WTC11 (cell line): ENCODE measurements around the gene F11R. TPM values are rescaled to one million over a fixed set of nuclear protein-coding genes. Genes with fewer than 3 reads are reported as not detected.
"Not testable (repeated sequence)": the region's sequence is repeated elsewhere in the genome, so short reads cannot be mapped to it uniquely, and the experiment has no call there.

Experiments
- ATAC-seq: fragments of 200-7000 bp; cut with Tn5 transposase; 2 replicates; pipeline ENCODE4 v1.10.0; 2021; ENCODE audit warnings: mild to moderate bottlenecking, moderate library complexity
- CTCF ChIA-PET: fragments of 300-600 bp; sonication (Branson Sonifier 250); formaldehyde crosslinking; loops from one replicate; lab custom pipeline; 2021; ENCODE audit warnings: antibody characterized with exemption; lab: Charles Lee
- POLR2A ChIA-PET: fragments of 350-600 bp; sonication (Branson Sonifier 250); formaldehyde crosslinking; loops from one replicate; lab custom pipeline; 2021; ENCODE audit warnings: antibody characterized with exemption; lab: Charles Lee
- DNase-seq: peaks from one replicate; pipeline ENCODE4 v3.0.0; 2021; ENCODE audit warnings: low spot score
- H3K27ac Mint-ChIP-seq: 2 replicates; pipeline ENCODE4 v1.8.0; 2021; ENCODE audit warnings: mixed read lengths
- H3K27me3 Mint-ChIP-seq: 2 replicates; pipeline ENCODE4 v1.8.0; 2021; ENCODE audit warnings: low read depth, mild to moderate bottlenecking, moderate library complexity, mixed read lengths
- H3K36me3 Mint-ChIP-seq: 2 replicates; pipeline ENCODE4 v1.8.0; 2021; ENCODE audit warnings: mixed read lengths
- H3K4me1 Mint-ChIP-seq: 2 replicates; pipeline ENCODE4 v1.8.0; 2022; ENCODE audit warnings: mixed read lengths
- H3K4me3 Mint-ChIP-seq: 2 replicates; pipeline ENCODE4 v1.8.0; 2021; ENCODE audit warnings: mild to moderate bottlenecking, moderate library complexity, mixed read lengths
- H3K9me3 Mint-ChIP-seq: 2 replicates; pipeline ENCODE4 v1.8.0; 2021; ENCODE audit warnings: mixed read lengths
- ATF1 ChIP-seq: sonication (generic); formaldehyde crosslinking; IDR thresholded peaks from 2 replicates; pipeline ENCODE4 v1.8.1; 2023; ENCODE audit warnings: mild to moderate bottlenecking, moderate library complexity, missing genetic modification reagents
- ATF3 ChIP-seq: sonication (generic); formaldehyde crosslinking; conservative IDR thresholded peaks from 2 replicates; pipeline ENCODE4 v1.8.1; 2022; ENCODE audit warnings: mild to moderate bottlenecking, missing genetic modification reagents
- ATF6 ChIP-seq: sonication (generic); formaldehyde crosslinking; IDR thresholded peaks from 2 replicates; pipeline ENCODE4 v1.8.1; 2023; ENCODE audit warnings: mild to moderate bottlenecking, missing genetic modification reagents
- CBFB ChIP-seq: sonication (generic); formaldehyde crosslinking; IDR thresholded peaks from 2 replicates; pipeline ENCODE4 v1.8.1; 2022; ENCODE audit warnings: mild to moderate bottlenecking, low read depth, missing genetic modification reagents
- IRF1 ChIP-seq: sonication (generic); formaldehyde crosslinking; IDR thresholded peaks from 2 replicates; pipeline ENCODE4 v1.8.0; 2023; ENCODE audit warnings: missing genetic modification reagents
- JAZF1 ChIP-seq: fragments of 250-450 bp; sonication (Bioruptor Pico); IDR thresholded peaks from 2 replicates; pipeline ENCODE4 v1.9.0; 2021; ENCODE audit warnings: moderate library complexity, mild to moderate bottlenecking, inconsistent platforms
- JUN ChIP-seq: sonication (generic); formaldehyde crosslinking; IDR thresholded peaks from 2 replicates; pipeline ENCODE4 v1.8.0; 2023; ENCODE audit warnings: mild to moderate bottlenecking, missing genetic modification reagents
- MLX ChIP-seq: sonication (generic); formaldehyde crosslinking; IDR thresholded peaks from 2 replicates; pipeline ENCODE4 v1.8.1; 2023; ENCODE audit warnings: mild to moderate bottlenecking, missing genetic modification reagents, moderate library complexity
- MXD4 ChIP-seq: fragments of 250-450 bp; sonication (Bioruptor Pico); IDR thresholded peaks from 2 replicates; pipeline ENCODE4 v1.8.0; 2021; ENCODE audit warnings: mild to moderate bottlenecking, moderate library complexity, borderline replicate concordance
- NFYB ChIP-seq: sonication (generic); formaldehyde crosslinking; conservative IDR thresholded peaks from 2 replicates; pipeline ENCODE4 v1.8.0; 2022; ENCODE audit warnings: low read depth, missing genetic modification reagents
- PRDM15 ChIP-seq: sonication (generic); formaldehyde crosslinking; IDR thresholded peaks from 2 replicates; pipeline ENCODE4 v1.8.0; 2022; ENCODE audit warnings: missing genetic modification reagents
- USF2 ChIP-seq: sonication (generic); formaldehyde crosslinking; IDR thresholded peaks from 2 replicates; pipeline ENCODE4 v1.8.1; 2023; ENCODE audit warnings: mild to moderate bottlenecking, missing genetic modification reagents, moderate library complexity
- ZNF138 ChIP-seq: sonication (generic); formaldehyde crosslinking; conservative IDR thresholded peaks from 2 replicates; pipeline ENCODE4 v1.8.1; 2022; ENCODE audit warnings: mild to moderate bottlenecking, moderate library complexity, missing genetic modification reagents
- ZNF232 ChIP-seq: sonication (generic); formaldehyde crosslinking; IDR thresholded peaks from 2 replicates; pipeline ENCODE4 v1.8.0; 2022; ENCODE audit warnings: mild to moderate bottlenecking, missing genetic modification reagents
- ZNF281 ChIP-seq: sonication (generic); formaldehyde crosslinking; IDR thresholded peaks from 2 replicates; pipeline ENCODE4 v1.8.0; 2023; ENCODE audit warnings: mild to moderate bottlenecking, missing genetic modification reagents
- ZNF317 ChIP-seq: sonication (generic); formaldehyde crosslinking; IDR thresholded peaks from 2 replicates; pipeline ENCODE4 v1.8.1; 2023; ENCODE audit warnings: low read depth, mild to moderate bottlenecking, moderate library complexity, missing genetic modification reagents, borderline replicate concordance
- ZNF396 ChIP-seq: fragments of 250-450 bp; sonication (Bioruptor Pico); IDR thresholded peaks from 2 replicates; pipeline ENCODE4 v1.8.0; 2021; ENCODE audit warnings: mild to moderate bottlenecking, moderate library complexity, borderline replicate concordance
- ZNF423 ChIP-seq: fragments of 250-450 bp; sonication (Bioruptor Pico); IDR thresholded peaks from 2 replicates; pipeline ENCODE4 v2.1.2; 2022; ENCODE audit warnings: mild to moderate bottlenecking, moderate library complexity
- ZNF512 ChIP-seq: sonication (generic); formaldehyde crosslinking; IDR thresholded peaks from 2 replicates; pipeline ENCODE4 v1.8.1; 2022; ENCODE audit warnings: missing genetic modification reagents, borderline replicate concordance
- total RNA-seq: library from RNA; stranded (reverse); gene quantifications from 3 replicates; pipeline ENCODE4 v1.2.3, GENCODE V29; 2021

F11R gene
- total RNA-seq, 1 experiment from 2014 or later: 202 TPM

GRCh38 chr1:160949881-160950280 lies 71.1 kb downstream of the F11R start:
- ATAC-seq (no peak), DNase-seq (no peak)
- CTCF ChIA-PET: interaction anchor here (2.3 to 5.3 kb wide), 2 partner anchors 39 to 71 kb away, joined by 18 to 141 read pairs; partner anchors contain the start of gene F11R
- no peak overlapping the region for H3K4me3 Mint-ChIP-seq
- peaks cover 12% of the 10 kb centered on the region for H3K9me3 Mint-ChIP-seq
- H3K36me3 Mint-ChIP-seq: peaks cover 14% of the 10 kb centered on the region
- H3K4me1 Mint-ChIP-seq: peaks cover 35% of the 10 kb centered on the region
- H3K27ac Mint-ChIP-seq: no peak overlapping the region
- POLR2A ChIA-PET: no interaction called here
- no peaks in the 10 kb centered on the region for H3K27me3 Mint-ChIP-seq
- TF ChIP-seq PRDM15 (no peak), ATF6 (no peak), ATF3 (no peak), ATF1 (no peak), ZNF281 (CRISPR knock-in tag) (no peak), ZNF232 (CRISPR knock-in tag) (no peak), CBFB (CRISPR knock-in tag) (no peak), MXD4 (CRISPR knock-in tag) (no peak), JUN (no peak), ZNF396 (CRISPR knock-in tag) (no peak), MLX (CRISPR knock-in tag) (no peak), NFYB (CRISPR knock-in tag) (no peak), USF2 (CRISPR knock-in tag) (no peak), ZNF512 (CRISPR knock-in tag) (no peak), ZNF317 (CRISPR knock-in tag) (no peak), ZNF138 (CRISPR knock-in tag) (no peak), ZNF423 (no peak), JAZF1 (CRISPR knock-in tag) (no peak), IRF1 (no peak)

- ATAC-seq, H3K27me3 Mint-ChIP-seq, POLR2A ChIA-PET, CTCF ChIA-PET, H3K27ac Mint-ChIP-seq, H3K4me3 Mint-ChIP-seq, DNase-seq: not testable (repeated sequence)
- Mint-ChIP-seq H3K36me3 (peaks cover 14% of the 10 kb centered on the region), H3K4me1 (peaks cover 30% of the 10 kb centered on the region), H3K9me3 (peaks cover 12% of the 10 kb centered on the region)
Observed at GRCh38 chr1:160949216-160949880, 71.6 kb downstream of the F11R start.

GRCh38 chr1:160947174-160947759 lies 73.7 kb downstream of the F11R start:
- Mint-ChIP-seq H3K9me3 (peaks cover 12% of the 10 kb centered on the region), H3K4me1 (peaks cover 16% of the 10 kb centered on the region), H3K36me3 (peaks cover 18% of the 10 kb centered on the region)
- DNase-seq, POLR2A ChIA-PET, H3K27ac Mint-ChIP-seq, ATAC-seq, H3K27me3 Mint-ChIP-seq, CTCF ChIA-PET, H3K4me3 Mint-ChIP-seq: not testable (repeated sequence)
